Measurements from ENCODE around the gene ZMAT5.
A peak's percentile ranks its signal among the peaks of the same experiment; 100 is the strongest.

DNA sequence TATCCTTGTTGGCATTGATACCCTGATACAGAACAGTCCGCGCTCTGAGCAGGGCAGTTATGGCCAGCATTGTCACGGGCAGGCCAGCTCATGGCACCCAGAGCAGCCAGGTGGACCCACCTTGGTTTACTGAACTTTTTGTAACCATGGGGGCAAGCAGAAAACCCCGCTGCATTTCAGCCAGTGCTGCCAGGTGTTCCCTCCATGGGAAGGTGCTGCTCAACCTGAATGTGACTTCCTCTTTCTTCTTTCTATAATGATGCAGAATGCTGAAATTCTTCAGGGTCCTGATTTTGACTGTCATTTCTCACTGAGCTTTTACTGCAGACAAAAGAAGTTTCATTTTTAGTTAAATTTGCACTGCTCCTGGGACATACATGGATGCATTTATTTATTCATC is 82.6 kb downstream of the ZMAT5 start:
- TF ChIP-seq POLR2AphosphoS5 (IDR thresholded peaks at IDR 0.05; ENCODE audit: low read depth, low read length): no peak
- TF ChIP-seq TAF1 (IDR thresholded peaks at IDR 0.05; ENCODE audit: low read depth, low read length): no peak
- TF ChIP-seq POLR2A (IDR thresholded peaks at IDR 0.05; ENCODE audit: low read depth, low read length): no peak
- TF ChIP-seq POU2F2 (IDR thresholded peaks at IDR 0.05; ENCODE audit: low read depth, low read length): no peak
- peak; percentile 82 for TF ChIP-seq SPI1 (IDR thresholded peaks at IDR 0.05; ENCODE audit: low read depth, low read length)
